Trophoblast cell (in vitro differentiated cells and primary cell): Measurements from ENCODE around the gene SMC3.
A peak's percentile ranks its signal among the peaks of the same experiment; 100 is the strongest.
"Not testable (repeated sequence)": the region's sequence is repeated elsewhere in the genome, so short reads cannot be mapped to it uniquely, and the experiment has no call there.

Experiments used
- DNase-seq, 2 donors: peaks; one replicate each; pipeline ENCODE4 v3.0.0-alpha.2; 2016
- H2AFZ ChIP-seq: 2 replicates; pipeline ENCODE4 v1.6.1; 2013; ENCODE audit warnings: low read length, moderate library complexity, mild to moderate bottlenecking; ENCODE audit not compliant: insufficient read depth, poor library complexity
- H2AK5ac ChIP-seq: 2 replicates; pipeline ENCODE4 v1.6.1; 2013; ENCODE audit warnings: mild to moderate bottlenecking, low read length
- H2BK120ac ChIP-seq: 2 replicates; pipeline ENCODE4 v1.6.1; 2013; ENCODE audit warnings: low read length, mild to moderate bottlenecking, moderate library complexity; ENCODE audit not compliant: insufficient read depth, poor library complexity
- H2BK12ac ChIP-seq: 2 replicates; pipeline ENCODE4 v1.6.1; 2013; ENCODE audit warnings: mild to moderate bottlenecking, low read length, moderate library complexity
- H2BK5ac ChIP-seq: 2 replicates; pipeline ENCODE4 v1.6.1; 2013; ENCODE audit warnings: low read length, low read depth, moderate library complexity, mild to moderate bottlenecking; ENCODE audit not compliant: poor library complexity
- H3K14ac ChIP-seq: 2 replicates; pipeline ENCODE4 v1.6.1; 2013; ENCODE audit warnings: mild to moderate bottlenecking, low read length
- H3K18ac ChIP-seq: 2 replicates; pipeline ENCODE4 v1.6.1; 2013; ENCODE audit warnings: mild to moderate bottlenecking, low read length
- H3K23ac ChIP-seq: 2 replicates; pipeline ENCODE4 v1.6.1; 2013; ENCODE audit warnings: low read length
- H3K27ac ChIP-seq: 2 replicates; pipeline ENCODE4 v1.5.1; 2013; ENCODE audit warnings: low read depth, mild to moderate bottlenecking, inconsistent platforms, low read length, moderate library complexity
- H3K27me3 ChIP-seq: 2 replicates; pipeline ENCODE4 v1.6.1; 2013; ENCODE audit warnings: inconsistent platforms, mild to moderate bottlenecking, low read length, moderate library complexity; ENCODE audit not compliant: insufficient read depth
- H3K36me3 ChIP-seq, 2 experiments: 1 replicate in 1 of 2; 2 replicates in 1 of 2; pipeline ENCODE4 v1.6.1; 2013; ENCODE audit warnings: low read length in 2 of 2, mild to moderate bottlenecking in 2 of 2, moderate library complexity in 1 of 2; ENCODE audit not compliant: insufficient read depth in 2 of 2, control insufficient read depth in 1 of 2
- H3K4ac ChIP-seq: 2 replicates; pipeline ENCODE4 v1.6.1; 2013; ENCODE audit warnings: low read depth, mild to moderate bottlenecking, low read length, moderate library complexity
- H3K4me1 ChIP-seq, 2 experiments: 1 replicate in 1 of 2; 2 replicates in 1 of 2; pipeline ENCODE4 v1.6.1; 2013; ENCODE audit warnings: low read length in 2 of 2, mild to moderate bottlenecking in 2 of 2, moderate library complexity in 1 of 2; ENCODE audit not compliant: insufficient read depth in 2 of 2, control insufficient read depth in 1 of 2
- H3K4me2 ChIP-seq: 2 replicates; pipeline ENCODE4 v1.6.1; 2013; ENCODE audit warnings: inconsistent platforms, mild to moderate bottlenecking, low read length, moderate library complexity
- H3K4me3 ChIP-seq: 2 replicates; pipeline ENCODE4 v1.5.1; 2013; ENCODE audit warnings: mild to moderate bottlenecking, low read depth, low read length, inconsistent platforms
- H3K79me1 ChIP-seq: one replicate; pipeline ENCODE4 v1.6.1; 2013; ENCODE audit warnings: low read length
- H3K79me2 ChIP-seq: 2 replicates; pipeline ENCODE4 v1.6.1; 2013; ENCODE audit warnings: low read length, mild to moderate bottlenecking; ENCODE audit not compliant: control insufficient read depth, insufficient read depth, poor library complexity
- H3K9ac ChIP-seq: 2 replicates; pipeline ENCODE4 v1.6.1; 2013; ENCODE audit warnings: mild to moderate bottlenecking, low read length
- H3K9me3 ChIP-seq: 2 replicates; pipeline ENCODE4 v1.6.1; 2013; ENCODE audit warnings: low read depth, mild to moderate bottlenecking, control low read depth, inconsistent platforms, low read length; ENCODE audit not compliant: insufficient read depth
- H4K12ac ChIP-seq: 2 replicates; pipeline ENCODE4 v1.6.1; 2013; ENCODE audit warnings: low read depth, mild to moderate bottlenecking, low read length, moderate library complexity
- H4K8ac ChIP-seq: 2 replicates; pipeline ENCODE4 v1.6.1; 2013; ENCODE audit warnings: low read depth, mild to moderate bottlenecking, low read length, moderate library complexity
- H4K91ac ChIP-seq: one replicate; pipeline ENCODE4 v1.6.1; 2013; ENCODE audit warnings: low read depth, mild to moderate bottlenecking, low read length, moderate library complexity
- WGBS: extraction: QIAGEN DNeasy Blood & Tissue Kit; methylation state at CpG from one replicate; pipeline ENCODE4 v1.1.7; 2013; ENCODE audit warnings: missing lambda C conversion rate; ENCODE audit not compliant: insufficient read length, insufficient coverage; ENCODE audit errors: extremely low coverage; 5-methylcytosine and 5-hydroxymethylcytosine counted together

Gene SMC3

GRCh38 chr10:110532628-110533027 is 34.9 kb upstream of the SMC3 start:
- not testable (repeated sequence) for H4K12ac ChIP-seq, H4K8ac ChIP-seq, H3K79me1 ChIP-seq, H2BK120ac ChIP-seq, H2BK5ac ChIP-seq, H3K36me3 ChIP-seq, H3K4me2 ChIP-seq, DNase-seq, H3K9me3 ChIP-seq, H3K14ac ChIP-seq, H3K23ac ChIP-seq, H4K91ac ChIP-seq, H3K79me2 ChIP-seq, H3K4ac ChIP-seq, H2AK5ac ChIP-seq, H3K9ac ChIP-seq, H3K18ac ChIP-seq, H2BK12ac ChIP-seq, H3K27me3 ChIP-seq, H3K27ac ChIP-seq, H3K4me3 ChIP-seq, H2AFZ ChIP-seq
- peaks cover 14 to 23% of the 10 kb centered on the region in 2 experiments for H3K4me1 ChIP-seq
- no CpG with 5 or more reads among the region's 4 CpGs for WGBS

- Histone ChIP-seq H3K18ac (no peak overlapping the region), H3K4me1 (peaks cover 11 to 18% of the 10 kb centered on the region in 2 experiments), H3K79me1 (peaks cover 2% of the 10 kb centered on the region), H3K4ac (no peak overlapping the region), H3K9ac (no peak overlapping the region), H3K79me2 (no peaks in the 10 kb centered on the region), H2BK5ac (no peak overlapping the region), H3K9me3 (no peaks in the 10 kb centered on the region), H3K4me3 (no peak overlapping the region), H4K12ac (no peak overlapping the region), H4K8ac (no peak overlapping the region), H2AK5ac (no peak overlapping the region), H3K27ac (no peak overlapping the region), H4K91ac (no peak overlapping the region), H3K14ac (no peak overlapping the region), H3K27me3 (no peaks in the 10 kb centered on the region), H2BK12ac (no peak overlapping the region), H2AFZ (no peak overlapping the region), H3K36me3 (no peaks in the 10 kb centered on the region), H3K4me2 (no peak overlapping the region), H3K23ac (no peak overlapping the region), H2BK120ac (no peak overlapping the region)
- no peak for DNase-seq
- WGBS: no CpG with 5 or more reads among the region's 3 CpGs
Observed at GRCh38 chr10:110533149-110533548, 34.3 kb upstream of the SMC3 start.

- no peak overlapping the region for H3K18ac ChIP-seq
- H2AFZ ChIP-seq: no peak overlapping the region
- no peak overlapping the region for H2BK120ac ChIP-seq
- H3K14ac ChIP-seq: no peak overlapping the region
- H3K79me1 ChIP-seq: peaks cover 2% of the 10 kb centered on the region
- no peak overlapping the region for H3K4ac ChIP-seq
- H2BK5ac ChIP-seq: no peak overlapping the region
- H4K12ac ChIP-seq: no peak overlapping the region
- H3K9ac ChIP-seq: no peak overlapping the region
- no peak overlapping the region for H4K8ac ChIP-seq
- no CpG with 5 or more reads among the region's 2 CpGs for WGBS
- no peak for DNase-seq
- no peaks in the 10 kb centered on the region for H3K27me3 ChIP-seq
- H3K4me2 ChIP-seq: no peak overlapping the region
- no peak overlapping the region for H4K91ac ChIP-seq
- no peaks in the 10 kb centered on the region for H3K9me3 ChIP-seq
- H2BK12ac ChIP-seq: no peak overlapping the region
- H3K36me3 ChIP-seq: no peaks in the 10 kb centered on the region
- H3K79me2 ChIP-seq: no peaks in the 10 kb centered on the region
- no peak overlapping the region for H3K4me3 ChIP-seq
- no peak overlapping the region for H2AK5ac ChIP-seq
- peaks cover 7 to 14% of the 10 kb centered on the region in 2 experiments for H3K4me1 ChIP-seq
- no peak overlapping the region for H3K27ac ChIP-seq
- no peak overlapping the region for H3K23ac ChIP-seq
Observed at GRCh38 chr10:110534571-110534970, 32.9 kb upstream of the SMC3 start.

GRCh38 chr10:110535958-110536891 is 31.3 kb upstream of the SMC3 start:
- H4K91ac ChIP-seq: no peak overlapping the region
- no peak overlapping the region for H3K9ac ChIP-seq
- H3K23ac ChIP-seq: no peak overlapping the region
- no peak overlapping the region for H2BK12ac ChIP-seq
- no peaks in the 10 kb centered on the region for H3K27me3 ChIP-seq
- no peak overlapping the region for H3K4me2 ChIP-seq
- no peaks in the 10 kb centered on the region for H3K36me3 ChIP-seq
- H3K9me3 ChIP-seq: no peaks in the 10 kb centered on the region
- H3K27ac ChIP-seq: no peak overlapping the region
- no peak overlapping the region for H4K8ac ChIP-seq
- H2AK5ac ChIP-seq: no peak overlapping the region
- H3K79me2 ChIP-seq: no peaks in the 10 kb centered on the region
- H3K4me1 ChIP-seq: peaks cover 2 to 6% of the 10 kb centered on the region in 2 experiments
- H3K18ac ChIP-seq: no peak overlapping the region
- H3K14ac ChIP-seq: no peak overlapping the region
- no peak overlapping the region for H3K4ac ChIP-seq
- no CpG with 5 or more reads among the region's 12 CpGs for WGBS
- no peaks in the 10 kb centered on the region for H3K79me1 ChIP-seq
- H4K12ac ChIP-seq: no peak overlapping the region
- no peak overlapping the region for H2BK120ac ChIP-seq
- H3K4me3 ChIP-seq: no peak overlapping the region
- H2AFZ ChIP-seq: no peak overlapping the region
- H2BK5ac ChIP-seq: no peak overlapping the region
- DNase-seq: peak; percentile 29 to 35
